Stimulated activated CD8-positive, alpha-beta memory T cell treated with anti-CD3 and anti-CD28 coated beads, Interleukin-12 subunit alpha, Interleukin-12 subunit beta, amount 100 ng/mL, for 1 hour (primary cell): Measurements from ENCODE around the gene NMRK2.
"Not testable (repeated sequence)": the region's sequence is repeated elsewhere in the genome, so short reads cannot be mapped to it uniquely, and the experiment has no call there.

Experiments used
- DNase-seq: peaks from one replicate; pipeline ENCODE4 v3.0.0-alpha.2; 2020; ENCODE audit warnings: low read depth

Gene NMRK2

GRCh38 chr19:3936506-3937442 is 3.9 kb downstream of the NMRK2 start:
- DNase-seq, result no peak

- DNase-seq, result not testable (repeated sequence)
Observed at GRCh38 chr19:3938300-3938950, 5.6 kb downstream of the NMRK2 start.

- no peak for DNase-seq
Observed at GRCh38 chr19:3942790-3943409, 10.0 kb downstream of the NMRK2 start.

DNA sequence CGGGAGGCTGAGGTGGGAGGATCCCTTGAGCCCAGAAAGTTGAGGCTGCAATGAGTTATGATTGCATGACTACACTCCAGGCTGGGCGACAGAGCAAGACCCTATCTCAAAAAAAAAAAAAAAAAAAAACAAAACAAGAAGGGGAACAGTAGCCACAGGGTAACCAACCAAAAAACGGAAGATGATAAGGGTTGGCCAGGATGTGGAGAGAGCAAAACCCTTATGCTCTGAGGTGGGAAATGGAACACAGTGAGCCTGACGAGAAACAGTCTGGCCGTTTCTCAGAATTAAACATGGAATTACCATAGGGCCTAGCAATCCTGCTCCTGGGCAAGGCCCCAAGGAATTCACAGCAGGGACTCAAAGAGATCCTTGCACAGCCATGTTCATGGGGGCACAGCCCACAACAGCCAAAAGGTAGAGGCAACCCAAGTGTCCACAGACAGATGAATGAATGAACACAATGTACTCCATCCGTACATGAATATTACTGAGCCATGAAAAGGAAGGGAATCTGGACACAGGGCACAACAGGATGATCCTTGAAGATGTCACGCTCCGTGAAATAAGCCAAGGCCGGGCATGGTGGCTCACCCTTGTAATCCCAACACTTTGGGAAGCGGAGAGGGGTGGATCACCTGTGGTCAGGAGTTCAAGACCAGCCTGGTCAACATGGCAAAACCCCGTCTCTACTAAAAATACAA is 11.3 kb downstream of the NMRK2 start:
- DNase-seq, result no peak

DNA sequence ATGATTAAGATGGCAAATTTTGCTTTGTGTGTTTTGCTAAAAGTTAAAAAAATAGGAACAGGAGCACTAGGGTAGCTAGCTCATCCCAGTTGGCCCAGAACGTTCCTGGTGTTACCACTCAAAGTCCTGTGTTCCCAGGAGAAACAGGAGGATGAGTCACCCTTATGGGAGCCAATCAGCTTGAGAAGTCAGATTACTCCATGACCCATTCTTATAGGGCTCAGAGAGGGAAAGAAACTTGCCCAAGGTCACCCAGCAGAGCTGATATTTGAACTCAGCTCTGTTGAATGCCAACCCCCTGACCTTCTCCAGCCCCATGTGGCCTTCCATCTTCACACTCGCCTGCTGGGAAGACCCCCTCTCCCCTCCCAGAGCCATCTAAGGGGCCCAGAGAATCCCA is 13.0 kb downstream of the NMRK2 start:
- no peak for DNase-seq

GRCh38 chr19:3947316-3947933 is 14.6 kb downstream of the NMRK2 start:
- DNase-seq, result not testable (repeated sequence)

- DNase-seq, result no peak
Observed at GRCh38 chr19:3949294-3949693, 16.4 kb downstream of the NMRK2 start.

GRCh38 chr19:3949997-3950859 is 17.4 kb downstream of the NMRK2 start:
- no peak for DNase-seq

GRCh38 chr19:3950871-3951861 is 18.3 kb downstream of the NMRK2 start:
- DNase-seq, result no peak

DNA sequence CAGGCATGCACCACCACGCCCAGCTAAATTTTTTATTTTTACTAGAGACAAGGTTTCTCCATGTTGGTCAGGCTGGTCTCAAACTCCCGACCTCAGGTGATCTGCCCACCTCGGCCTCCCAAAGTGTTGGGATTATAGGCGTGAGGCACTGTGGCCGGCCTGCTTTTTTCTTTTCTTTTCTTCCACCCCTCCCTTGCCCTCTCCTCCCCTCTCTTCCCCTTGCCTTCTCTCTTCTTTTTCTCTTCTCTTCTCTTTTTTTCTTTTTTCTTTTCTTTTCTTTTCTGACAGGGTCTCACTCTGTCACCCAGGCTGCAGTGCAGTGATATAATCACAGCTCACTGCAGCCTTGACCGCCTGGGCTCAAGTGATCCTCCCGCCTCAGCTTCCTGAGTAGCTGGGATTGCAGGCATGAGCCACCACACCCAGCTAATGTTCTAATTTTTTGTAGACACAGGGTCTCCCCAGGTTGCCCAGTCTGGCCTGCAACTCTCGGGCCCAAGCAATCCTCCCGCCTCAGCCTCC is 19.9 kb downstream of the NMRK2 start:
- DNase-seq, result not testable (repeated sequence)

- DNase-seq, result no peak
Observed at GRCh38 chr19:3954107-3954506, 21.2 kb downstream of the NMRK2 start.

GRCh38 chr19:3955276-3955675 is 22.4 kb downstream of the NMRK2 start:
- DNase-seq, result not testable (repeated sequence)

GRCh38 chr19:3955688-3956087 is 22.8 kb downstream of the NMRK2 start:
- no peak for DNase-seq

GRCh38 chr19:3958836-3959765 is 26.2 kb downstream of the NMRK2 start:
- no peak for DNase-seq

- no peak for DNase-seq
Observed at GRCh38 chr19:3959766-3960131, 26.9 kb downstream of the NMRK2 start.

- no peak for DNase-seq
Observed at GRCh38 chr19:3961007-3961406, 28.1 kb downstream of the NMRK2 start.

DNA sequence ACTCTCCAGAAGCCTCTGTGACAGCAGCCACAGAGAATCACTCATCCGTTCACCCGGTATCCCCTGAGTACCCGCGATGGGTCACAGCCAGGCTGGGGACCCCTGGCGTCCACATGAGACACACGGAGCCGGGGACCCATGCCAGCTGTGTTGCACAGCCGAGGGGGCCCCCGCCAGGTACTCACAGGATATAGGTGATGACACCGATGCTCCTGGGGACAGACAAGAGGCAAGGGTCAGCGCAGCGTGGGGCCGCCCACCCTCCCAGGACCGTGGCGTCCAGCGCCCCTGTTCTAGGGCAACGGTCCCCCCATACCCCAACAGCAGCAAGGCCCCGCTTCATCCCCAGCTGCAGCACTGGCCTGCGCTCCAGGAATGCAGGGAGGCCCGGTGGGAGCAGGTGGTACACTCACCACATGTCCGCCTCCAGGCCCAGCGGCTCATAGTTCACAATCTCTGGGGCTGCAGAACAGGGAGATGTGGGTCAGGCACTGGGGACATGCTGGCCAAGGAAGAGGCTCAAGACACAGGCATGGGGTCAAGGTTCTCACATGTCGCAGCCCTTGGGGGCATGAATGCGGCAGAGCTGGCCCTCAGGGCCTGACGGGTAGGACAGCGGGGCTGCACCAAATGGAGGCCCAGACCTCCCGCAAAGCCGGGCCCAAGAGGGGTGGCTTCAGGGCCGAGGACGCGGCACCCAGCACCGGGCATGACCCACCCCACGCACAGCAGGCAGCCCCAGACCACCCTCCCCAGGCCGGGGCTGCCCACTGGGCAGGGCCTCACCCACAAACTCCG is 30.8 kb downstream of the NMRK2 start:
- no peak for DNase-seq
